HL-60 (cell line): ENCODE results near the gene SLC49A3.

Source experiments
- CTCF ChIP-seq: IDR thresholded peaks from one replicate; pipeline ENCODE4 v1.5.1; 2011; ENCODE audit warnings: low read length, control low read depth, inconsistent platforms; ENCODE audit not compliant: insufficient read depth
- POLR2AphosphoS5 ChIP-seq: IDR thresholded peaks from 2 replicates; pipeline ENCODE4 v1.6.1; 2012; ENCODE audit warnings: low read depth
- REST ChIP-seq: IDR thresholded peaks from 2 replicates; pipeline ENCODE4 v1.6.1; 2012; ENCODE audit warnings: low read depth; ENCODE audit not compliant: insufficient replicate concordance

GRCh38 chr4:654503-654845 lies 34.5 kb downstream of the SLC49A3 start:
- TF ChIP-seq CTCF: no peak
- no peak for TF ChIP-seq POLR2AphosphoS5
- no peak for TF ChIP-seq REST
